Measurements from ENCODE around the gene LHPP.

Gene LHPP

GRCh38 chr10:124653311-124653710 lies 191.7 kb downstream of the LHPP start:
- ATAC-seq: no peak
- no peak for TF ChIP-seq CSDC2 (CRISPR knock-in tag; IDR thresholded peaks at IDR 0.05)
- no peak for TF ChIP-seq SNAI2 (CRISPR knock-in tag; IDR thresholded peaks at IDR 0.05)
- no peak for TF ChIP-seq ZFP30 (CRISPR knock-in tag; IDR thresholded peaks at IDR 0.05)
- TF ChIP-seq CREB5 (CRISPR knock-in tag; IDR thresholded peaks at IDR 0.05; ENCODE audit: low read depth): no peak
- no peak for TF ChIP-seq BACH2 (CRISPR knock-in tag; IDR thresholded peaks at IDR 0.05; ENCODE audit: borderline replicate concordance)
- no peak for TF ChIP-seq ZC3H10 (CRISPR knock-in tag; IDR thresholded peaks at IDR 0.05)
- TF ChIP-seq PATZ1 (CRISPR knock-in tag; IDR thresholded peaks at IDR 0.05; ENCODE audit: borderline replicate concordance): no peak
- TF ChIP-seq ISL1 (CRISPR knock-in tag; IDR thresholded peaks at IDR 0.05): no peak
- no peak for TF ChIP-seq GLIS3 (CRISPR knock-in tag; IDR thresholded peaks at IDR 0.05)
- no peak for TF ChIP-seq ZNF70 (CRISPR knock-in tag; IDR thresholded peaks at IDR 0.05)

GRCh38 chr10:124653811-124654651 lies 192.4 kb downstream of the LHPP start:
- ATAC-seq: no peak
- no peak for TF ChIP-seq CSDC2 (CRISPR knock-in tag; IDR thresholded peaks at IDR 0.05)
- TF ChIP-seq ZFP3 (CRISPR knock-in tag; IDR thresholded peaks at IDR 0.05): no peak
- no peak for TF ChIP-seq ZFP30 (CRISPR knock-in tag; IDR thresholded peaks at IDR 0.05)
- TF ChIP-seq ZC3H10 (CRISPR knock-in tag; IDR thresholded peaks at IDR 0.05): no peak
- no peak for TF ChIP-seq TCF4 (CRISPR knock-in tag; IDR thresholded peaks at IDR 0.05; ENCODE audit: borderline replicate concordance)
- TF ChIP-seq SNAI2 (CRISPR knock-in tag; IDR thresholded peaks at IDR 0.05): no peak
- TF ChIP-seq, protein P1, sequence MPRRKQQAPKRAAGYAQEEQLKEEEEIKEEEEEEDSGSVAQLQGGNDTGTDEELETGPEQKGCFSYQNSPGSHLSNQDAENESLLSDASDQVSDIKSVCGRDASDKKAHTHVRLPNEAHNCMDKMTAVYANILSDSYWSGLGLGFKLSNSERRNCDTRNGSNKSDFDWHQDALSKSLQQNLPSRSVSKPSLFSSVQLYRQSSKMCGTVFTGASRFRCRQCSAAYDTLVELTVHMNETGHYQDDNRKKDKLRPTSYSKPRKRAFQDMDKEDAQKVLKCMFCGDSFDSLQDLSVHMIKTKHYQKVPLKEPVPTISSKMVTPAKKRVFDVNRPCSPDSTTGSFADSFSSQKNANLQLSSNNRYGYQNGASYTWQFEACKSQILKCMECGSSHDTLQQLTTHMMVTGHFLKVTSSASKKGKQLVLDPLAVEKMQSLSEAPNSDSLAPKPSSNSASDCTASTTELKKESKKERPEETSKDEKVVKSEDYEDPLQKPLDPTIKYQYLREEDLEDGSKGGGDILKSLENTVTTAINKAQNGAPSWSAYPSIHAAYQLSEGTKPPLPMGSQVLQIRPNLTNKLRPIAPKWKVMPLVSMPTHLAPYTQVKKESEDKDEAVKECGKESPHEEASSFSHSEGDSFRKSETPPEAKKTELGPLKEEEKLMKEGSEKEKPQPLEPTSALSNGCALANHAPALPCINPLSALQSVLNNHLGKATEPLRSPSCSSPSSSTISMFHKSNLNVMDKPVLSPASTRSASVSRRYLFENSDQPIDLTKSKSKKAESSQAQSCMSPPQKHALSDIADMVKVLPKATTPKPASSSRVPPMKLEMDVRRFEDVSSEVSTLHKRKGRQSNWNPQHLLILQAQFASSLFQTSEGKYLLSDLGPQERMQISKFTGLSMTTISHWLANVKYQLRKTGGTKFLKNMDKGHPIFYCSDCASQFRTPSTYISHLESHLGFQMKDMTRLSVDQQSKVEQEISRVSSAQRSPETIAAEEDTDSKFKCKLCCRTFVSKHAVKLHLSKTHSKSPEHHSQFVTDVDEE (CRISPR knock-in tag; IDR thresholded peaks at IDR 0.05): no peak
- TF ChIP-seq PPARA (CRISPR knock-in tag; IDR thresholded peaks at IDR 0.05; ENCODE audit: borderline replicate concordance): no peak
- TF ChIP-seq ZNF70 (CRISPR knock-in tag; IDR thresholded peaks at IDR 0.05): no peak
- TF ChIP-seq OSR1 (CRISPR knock-in tag; IDR thresholded peaks at IDR 0.05): no peak
- TF ChIP-seq GLIS3 (CRISPR knock-in tag; IDR thresholded peaks at IDR 0.05): no peak
- TF ChIP-seq BACH2 (CRISPR knock-in tag; IDR thresholded peaks at IDR 0.05; ENCODE audit: borderline replicate concordance): no peak
- no peak for TF ChIP-seq TOX (CRISPR knock-in tag; IDR thresholded peaks at IDR 0.05; ENCODE audit: borderline replicate concordance)
- TF ChIP-seq RARB (CRISPR knock-in tag; IDR thresholded peaks at IDR 0.05): no peak
- TF ChIP-seq ARNTL (CRISPR knock-in tag; IDR thresholded peaks at IDR 0.05; ENCODE audit: borderline replicate concordance, low read depth): no peak
- no peak for TF ChIP-seq ZNF565 (CRISPR knock-in tag; conservative IDR thresholded peaks at IDR 0.05; ENCODE audit: low read depth)
- TF ChIP-seq ESRRG (CRISPR knock-in tag; IDR thresholded peaks at IDR 0.05): no peak
- no peak for TF ChIP-seq ZNF8 (CRISPR knock-in tag; IDR thresholded peaks at IDR 0.05)
- no peak for TF ChIP-seq ISL1 (CRISPR knock-in tag; IDR thresholded peaks at IDR 0.05)

DNA sequence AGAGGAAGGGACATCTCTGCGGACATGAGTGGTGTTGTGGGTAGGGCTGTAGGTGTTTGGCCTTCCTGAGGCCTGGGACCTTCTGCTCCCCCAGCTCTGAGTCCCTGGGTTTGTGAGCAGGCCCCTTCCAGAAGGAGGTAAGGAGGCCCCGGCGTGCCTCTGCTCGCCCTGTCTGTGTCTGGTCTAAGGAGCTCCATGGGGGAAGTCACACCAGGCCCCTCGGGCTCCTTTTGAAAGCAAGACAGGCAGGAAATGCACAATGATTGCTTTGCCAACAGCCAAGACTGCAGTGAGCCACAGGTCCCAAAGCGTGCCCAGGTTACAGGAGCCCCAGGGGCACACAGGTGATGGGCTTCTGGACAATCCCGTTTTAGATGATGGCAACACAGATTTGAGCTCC lies 193.1 kb downstream of the LHPP start:
- no peak for ATAC-seq
- TF ChIP-seq ZNF8 (CRISPR knock-in tag; IDR thresholded peaks at IDR 0.05): no peak
- no peak for TF ChIP-seq OSR1 (CRISPR knock-in tag; IDR thresholded peaks at IDR 0.05)
- no peak for TF ChIP-seq SNAI2 (CRISPR knock-in tag; IDR thresholded peaks at IDR 0.05)
- no peak for TF ChIP-seq PATZ1 (CRISPR knock-in tag; IDR thresholded peaks at IDR 0.05; ENCODE audit: borderline replicate concordance)

All from SK-N-SH treated with all-trans-retinoic acid at 6 μM for 48 hours (cell line).